Glutamatergic neuron (in vitro differentiated cells): ENCODE measurements around the gene RBMX. TPM values are rescaled to one million over a fixed set of nuclear protein-coding genes. Genes with fewer than 3 reads are reported as not detected.
A peak's percentile ranks its signal among the peaks of the same experiment; 100 is the strongest.

Experiments
- DNase-seq: peaks from one replicate; pipeline ENCODE4 v3.0.0; 2022
- H3K27ac Mint-ChIP-seq: one replicate; pipeline ENCODE4 v1.8.0; 2020; ENCODE audit warnings: mild to moderate bottlenecking, mixed read lengths, inconsistent platforms; ENCODE audit not compliant: unreplicated experiment
- H3K27me3 Mint-ChIP-seq: one replicate; pipeline ENCODE4 v1.8.0; 2020; ENCODE audit warnings: mild to moderate bottlenecking, moderate library complexity, mixed read lengths, inconsistent platforms; ENCODE audit not compliant: unreplicated experiment
- H3K36me3 Mint-ChIP-seq: one replicate; pipeline ENCODE4 v1.8.0; 2020; ENCODE audit warnings: mild to moderate bottlenecking, mixed read lengths, inconsistent platforms; ENCODE audit not compliant: unreplicated experiment
- H3K4me1 Mint-ChIP-seq: one replicate; pipeline ENCODE4 v1.8.0; 2020; ENCODE audit warnings: mild to moderate bottlenecking, low read depth, mixed read lengths, inconsistent platforms; ENCODE audit not compliant: unreplicated experiment
- H3K4me3 Mint-ChIP-seq: one replicate; pipeline ENCODE4 v1.8.0; 2020; ENCODE audit warnings: mild to moderate bottlenecking, mixed read lengths, inconsistent platforms; ENCODE audit not compliant: unreplicated experiment
- H3K9me3 Mint-ChIP-seq: one replicate; pipeline ENCODE4 v1.8.0; 2020; ENCODE audit warnings: mild to moderate bottlenecking, moderate library complexity, mixed read lengths, inconsistent platforms; ENCODE audit not compliant: unreplicated experiment
- CTCF ChIP-seq: fragments of 200-600 bp; sonication (generic); IDR thresholded peaks from one replicate; pipeline ENCODE4 v1.5.0; 2021; ENCODE audit not compliant: partially characterized antibody, unreplicated experiment
- total RNA-seq: library from RNA; stranded (reverse); fragmentation: NEBNext Ultra II Directional; extraction: Animal tissue kit (Norgen Biotek cat#: 25700); gene quantifications from one replicate; pipeline ENCODE4 v1.2.1, GENCODE V29; 2021; ENCODE audit not compliant: unreplicated experiment

Gene RBMX
- total RNA-seq, 1 donor from 2014 or later: 246 TPM

GRCh38 chrX:136867518-136867917 lies 13.0 kb downstream of the RBMX start:
- Mint-ChIP-seq H3K36me3 (no peaks in the 10 kb centered on the region), H3K4me1 (peaks cover 5% of the 10 kb centered on the region), H3K27me3 (no peaks in the 10 kb centered on the region), H3K27ac (no peak overlapping the region), H3K4me3 (no peak overlapping the region), H3K9me3 (no peaks in the 10 kb centered on the region)
- TF ChIP-seq CTCF: no peak
- no peak for DNase-seq

GRCh38 chrX:136867096-136867491 lies 13.4 kb downstream of the RBMX start:
- H3K9me3 Mint-ChIP-seq: no peaks in the 10 kb centered on the region
- no peak for DNase-seq
- H3K4me1 Mint-ChIP-seq: peaks cover 5% of the 10 kb centered on the region
- H3K4me3 Mint-ChIP-seq: no peak overlapping the region
- no peak for TF ChIP-seq CTCF
- H3K36me3 Mint-ChIP-seq: peaks cover under 1% of the 10 kb centered on the region
- no peak overlapping the region for H3K27ac Mint-ChIP-seq
- no peaks in the 10 kb centered on the region for H3K27me3 Mint-ChIP-seq

- Mint-ChIP-seq H3K4me3 (no peak overlapping the region), H3K36me3 (peaks cover 4% of the 10 kb centered on the region), H3K27ac (peak overlapping the region; percentile 24), H3K27me3 (no peaks in the 10 kb centered on the region), H3K4me1 (peaks cover 5% of the 10 kb centered on the region), H3K9me3 (no peaks in the 10 kb centered on the region)
- no peak for TF ChIP-seq CTCF
- DNase-seq: no peak
These were observed 14.0 kb downstream of the RBMX start for GRCh38 chrX:136866337-136867095.

GRCh38 chrX:136865270-136866158 lies 15.0 kb downstream of the RBMX start:
- no peaks in the 10 kb centered on the region for H3K27me3 Mint-ChIP-seq
- peak; percentile 17 for DNase-seq
- H3K36me3 Mint-ChIP-seq: peaks cover 4% of the 10 kb centered on the region
- no peak for TF ChIP-seq CTCF
- H3K27ac Mint-ChIP-seq: no peak overlapping the region
- H3K9me3 Mint-ChIP-seq: no peaks in the 10 kb centered on the region
- no peak overlapping the region for H3K4me3 Mint-ChIP-seq
- H3K4me1 Mint-ChIP-seq: peaks cover 5% of the 10 kb centered on the region

GRCh38 chrX:136863826-136864225 lies 16.7 kb downstream of the RBMX start:
- H3K9me3 Mint-ChIP-seq: no peaks in the 10 kb centered on the region
- H3K4me1 Mint-ChIP-seq: peaks cover 4% of the 10 kb centered on the region
- peaks cover 4% of the 10 kb centered on the region for H3K36me3 Mint-ChIP-seq
- H3K4me3 Mint-ChIP-seq: no peak overlapping the region
- H3K27ac Mint-ChIP-seq: no peak overlapping the region
- no peak for DNase-seq
- no peaks in the 10 kb centered on the region for H3K27me3 Mint-ChIP-seq
- no peak for TF ChIP-seq CTCF
